Loucy (cell line): ENCODE measurements around the gene TTF2.

ENCODE experiments used
- CTCF ChIP-seq: fragments of 200-600 bp; sonication (generic); conservative IDR thresholded peaks from 2 replicates; pipeline ENCODE4 v1.5.1; 2014; ENCODE audit warnings: mild to moderate bottlenecking, antibody characterized with exemption, low read length
- EZH2phosphoT487 ChIP-seq: fragments of 200-600 bp; IDR thresholded peaks from 2 replicates; pipeline ENCODE4 v1.6.1; 2018; ENCODE audit warnings: antibody characterized with exemption, mild to moderate bottlenecking, moderate library complexity, borderline replicate concordance

- no peak for TF ChIP-seq EZH2phosphoT487
- TF ChIP-seq CTCF = no peak
Measured at GRCh38 chr1:117049857-117050256, 10.3 kb upstream of the TTF2 start.
